Measurements from ENCODE around the gene GTF2F2. TPM values are rescaled to one million over a fixed set of nuclear protein-coding genes. Genes with fewer than 3 reads are reported as not detected.

GTF2F2 gene
- total and polyA plus RNA-seq, 2 donors (not counting 1 experiment from before 2014, with no cell fraction given): 5.9 to 19.6 TPM

- intact Hi-C loops (cut with micrococcal nuclease): no loop called here
- no peak overlapping the region for H3K4me3 Mint-ChIP-seq
- POLR2A ChIA-PET: no interaction called here
- Histone ChIP-seq H3K27ac (ENCODE audit: low read length in 2 of 2) (no peak overlapping the region), H3K36me3 (replicated peaks in 1 of 2; ENCODE audit: control extremely low read depth in 1 of 2, control insufficient read depth in 1 of 2, extremely low read depth in 1 of 2, insufficient read depth in 2 of 2, low read length in 1 of 2) (no peaks in the 10 kb centered on the region), H3K4me3 (ENCODE audit: control extremely low read depth in 1 of 5, extremely low read depth in 1 of 5, insufficient read depth in 1 of 5, low read depth in 2 of 5, low read length in 4 of 5) (no peak overlapping the region), H3K27me3 (replicated peaks in 1 of 4; ENCODE audit: control extremely low read depth in 1 of 4, control insufficient read depth in 3 of 4, insufficient read depth in 4 of 4, low read length in 3 of 4) (no peaks in the 10 kb centered on the region), H3K79me2 (ENCODE audit: control insufficient read depth, insufficient read depth, low read length) (no peaks in the 10 kb centered on the region), H4K20me1 (ENCODE audit: control insufficient read depth, insufficient read depth, low read length, poor library complexity, severe bottlenecking) (no peaks in the 10 kb centered on the region), H3K4me1 (ENCODE audit: control insufficient read depth in 2 of 2, insufficient read depth in 2 of 2, low read length in 2 of 2) (no peaks in the 10 kb centered on the region), H3K9me3 (ENCODE audit: control extremely low read depth in 1 of 3, control insufficient read depth in 2 of 3, insufficient read depth in 1 of 3, low read length in 2 of 3) (no peaks in the 10 kb centered on the region), H2AFZ (ENCODE audit: insufficient read depth, low read depth, low read length, poor library complexity, severe bottlenecking) (no peak overlapping the region), H3K4me2 (replicated peaks; ENCODE audit: low read depth, low read length, poor library complexity, severe bottlenecking) (no peak overlapping the region), H3K9ac (ENCODE audit: low read length) (no peak overlapping the region)
- no peak overlapping the region for H3K27ac Mint-ChIP-seq
- CTCF ChIA-PET: no interaction called here
- peaks cover 3% of the 10 kb centered on the region for H3K27me3 Mint-ChIP-seq
- ATAC-seq (ENCODE audit: low read depth) (no peak), DNase-seq (no peak)
- TF ChIP-seq EZH2 (IDR thresholded peaks at IDR 0.05; ENCODE audit: borderline replicate concordance, insufficient read depth, low read depth, low read length, poor library complexity, severe bottlenecking) (no peak), CTCF (IDR thresholded peaks at IDR 0.05) (no peak)
- H3K9me3 Mint-ChIP-seq (ENCODE audit: insufficient read depth): no peaks in the 10 kb centered on the region
- no peaks in the 10 kb centered on the region for H3K4me1 Mint-ChIP-seq
Measured at GRCh38 chr13:45084515-45084914, 35.8 kb upstream of the GTF2F2 start.

DNA sequence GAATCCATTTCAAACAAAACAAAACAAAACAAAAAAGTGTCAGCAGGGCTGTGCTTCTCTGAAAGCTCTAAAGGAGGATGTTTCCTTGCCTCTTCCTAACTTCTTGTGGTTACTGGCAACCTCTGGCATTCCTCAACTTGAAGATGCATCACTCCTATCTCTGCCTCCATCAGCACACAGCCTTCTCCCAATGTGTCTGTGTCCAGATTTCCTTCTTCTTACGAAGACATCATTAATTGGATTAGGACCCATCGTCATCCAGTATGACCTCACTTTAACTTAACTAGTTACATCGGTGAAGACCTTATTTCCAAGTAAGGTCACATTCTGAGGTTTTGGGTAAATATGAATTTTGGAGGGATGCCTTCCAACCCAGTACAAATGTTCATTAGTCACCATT, 33.8 kb upstream of the GTF2F2 start:
- Histone ChIP-seq H3K27me3 (replicated peaks in 1 of 4; ENCODE audit: control extremely low read depth in 1 of 4, control insufficient read depth in 3 of 4, insufficient read depth in 4 of 4, low read length in 3 of 4) (no peaks in the 10 kb centered on the region), H3K9me3 (ENCODE audit: control extremely low read depth in 1 of 3, control insufficient read depth in 2 of 3, insufficient read depth in 1 of 3, low read length in 2 of 3) (no peaks in the 10 kb centered on the region), H3K4me2 (replicated peaks; ENCODE audit: low read depth, low read length, poor library complexity, severe bottlenecking) (no peak overlapping the region), H2AFZ (ENCODE audit: insufficient read depth, low read depth, low read length, poor library complexity, severe bottlenecking) (no peak overlapping the region), H4K20me1 (ENCODE audit: control insufficient read depth, insufficient read depth, low read length, poor library complexity, severe bottlenecking) (no peaks in the 10 kb centered on the region), H3K79me2 (ENCODE audit: control insufficient read depth, insufficient read depth, low read length) (no peaks in the 10 kb centered on the region), H3K27ac (ENCODE audit: low read length in 2 of 2) (no peak overlapping the region), H3K36me3 (replicated peaks in 1 of 2; ENCODE audit: control extremely low read depth in 1 of 2, control insufficient read depth in 1 of 2, extremely low read depth in 1 of 2, insufficient read depth in 2 of 2, low read length in 1 of 2) (no peaks in the 10 kb centered on the region), H3K4me1 (ENCODE audit: control insufficient read depth in 2 of 2, insufficient read depth in 2 of 2, low read length in 2 of 2) (no peaks in the 10 kb centered on the region), H3K9ac (ENCODE audit: low read length) (no peak overlapping the region), H3K4me3 (ENCODE audit: control extremely low read depth in 1 of 5, extremely low read depth in 1 of 5, insufficient read depth in 1 of 5, low read depth in 2 of 5, low read length in 4 of 5) (no peak overlapping the region)
- Mint-ChIP-seq H3K27me3 (peaks cover 7% of the 10 kb centered on the region), H3K27ac (no peak overlapping the region), H3K4me3 (no peak overlapping the region), H3K4me1 (no peaks in the 10 kb centered on the region), H3K9me3 (ENCODE audit: insufficient read depth) (no peaks in the 10 kb centered on the region)
- DNase-seq: no peak
- no peak for ATAC-seq (ENCODE audit: low read depth)
- POLR2A ChIA-PET: no interaction called here
- WGBS (ENCODE audit: insufficient coverage): no CpG with 5 or more reads among the region's 3 CpGs
- CTCF ChIA-PET: no interaction called here
- TF ChIP-seq EZH2 (IDR thresholded peaks at IDR 0.05; ENCODE audit: borderline replicate concordance, insufficient read depth, low read depth, low read length, poor library complexity, severe bottlenecking) (no peak), CTCF (IDR thresholded peaks at IDR 0.05) (no peak)
- intact Hi-C loops (cut with micrococcal nuclease): no loop called here
